ENCODE measurements around the gene ECSIT.

Gene ECSIT

DNA sequence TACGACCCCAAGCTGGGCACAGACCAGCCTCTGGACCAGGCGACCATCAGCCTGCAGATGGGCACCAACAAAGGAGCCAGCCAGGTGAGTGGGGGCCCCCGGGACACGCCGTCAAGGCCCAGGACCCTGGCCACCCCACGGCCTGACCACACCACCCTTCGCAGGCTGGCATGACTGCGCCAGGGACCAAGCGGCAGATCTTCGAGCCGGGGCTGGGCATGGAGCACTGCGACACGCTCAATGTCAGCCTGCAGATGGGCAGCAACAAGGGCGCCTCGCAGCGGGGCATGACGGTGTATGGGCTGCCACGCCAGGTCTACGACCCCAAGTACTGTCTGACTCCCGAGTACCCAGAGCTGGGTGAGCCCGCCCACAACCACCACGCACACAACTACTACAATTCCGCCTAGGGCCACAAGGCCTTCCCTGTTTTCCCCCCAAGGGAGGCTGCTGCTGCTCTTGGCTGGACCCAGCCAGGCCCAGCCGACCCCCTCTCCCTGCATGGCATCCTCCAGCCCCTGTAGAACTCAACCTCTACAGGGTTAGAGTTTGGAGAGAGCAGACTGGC lies 20.5 kb upstream of the ECSIT start:
- no peak for DNase-seq

DNA sequence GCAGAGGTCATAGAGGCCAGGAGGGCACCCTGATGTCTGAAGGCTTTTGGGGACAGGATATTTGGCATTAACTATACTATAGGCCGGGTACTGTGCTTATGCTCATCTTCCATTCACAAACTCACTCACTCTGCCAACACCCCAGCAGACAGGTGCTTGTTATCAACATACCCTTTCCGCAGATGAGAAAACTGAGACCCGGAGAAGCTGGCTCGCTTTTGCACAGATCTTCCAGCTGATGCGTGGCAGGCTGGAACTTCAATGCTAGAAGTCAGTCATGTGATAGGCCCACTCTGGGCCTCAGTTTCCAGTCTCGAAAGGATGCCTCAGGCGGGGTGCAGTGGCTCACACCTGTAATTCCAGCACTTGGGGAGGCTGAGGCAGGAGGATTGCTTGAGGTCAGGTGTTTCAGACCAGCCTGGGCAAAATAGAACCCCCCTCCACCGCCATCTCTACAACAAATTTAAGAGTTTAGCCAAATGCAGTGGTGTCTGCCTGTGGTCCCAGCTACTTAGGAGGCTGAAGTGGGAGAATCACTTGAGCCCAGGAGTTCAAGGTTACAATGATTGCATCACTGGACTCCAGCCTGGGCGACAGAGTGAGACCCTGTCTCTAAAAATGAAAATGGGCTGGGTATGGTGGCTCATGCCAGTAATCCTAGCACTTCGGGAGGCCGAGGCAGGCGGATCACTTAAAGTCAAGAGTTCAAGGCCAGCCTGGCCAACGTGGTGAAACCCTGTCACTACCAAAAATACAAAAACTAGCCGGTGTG lies 19.2 kb upstream of the ECSIT start:
- no peak for DNase-seq

DNA sequence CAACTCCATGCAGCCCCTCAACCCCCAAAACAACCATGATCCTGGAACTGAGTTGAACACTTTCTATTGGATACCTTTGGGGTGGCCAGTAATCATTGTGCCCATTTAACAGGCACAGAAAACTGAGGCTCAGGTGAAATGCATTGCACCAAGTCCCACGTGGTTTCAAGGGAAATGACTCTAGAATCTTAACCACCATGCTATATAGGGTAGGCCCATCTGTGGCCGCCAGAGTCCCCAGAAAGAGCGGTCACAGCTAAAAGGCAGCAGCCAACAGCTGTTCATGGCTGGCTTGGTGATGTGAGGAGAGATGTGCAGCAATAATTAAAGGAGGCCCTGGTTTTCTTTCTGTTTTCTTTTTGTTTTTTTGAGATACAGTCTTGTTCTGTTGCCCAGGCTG lies 12.3 kb upstream of the ECSIT start:
- no peak for DNase-seq

DNA sequence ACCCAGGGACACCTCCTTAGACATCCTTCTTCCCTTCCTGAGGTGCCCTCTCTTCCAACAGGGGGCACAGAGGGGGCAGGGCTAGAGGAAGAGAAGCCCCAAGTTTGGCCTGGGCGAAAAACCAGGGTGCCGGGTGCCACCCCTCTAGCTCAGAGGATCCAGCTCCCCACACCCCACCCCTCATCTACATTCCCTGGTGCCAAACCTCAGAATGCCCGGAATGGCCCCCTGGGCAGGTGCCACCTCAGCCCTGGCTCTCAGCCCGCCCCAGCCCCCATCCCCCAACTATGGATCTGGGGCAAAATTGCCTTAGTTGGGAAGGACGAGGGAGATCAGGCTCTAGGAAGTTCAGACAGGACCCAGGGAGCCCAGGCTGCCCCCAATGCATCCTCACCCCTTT lies 11.7 kb upstream of the ECSIT start:
- DNase-seq, result no peak

DNA sequence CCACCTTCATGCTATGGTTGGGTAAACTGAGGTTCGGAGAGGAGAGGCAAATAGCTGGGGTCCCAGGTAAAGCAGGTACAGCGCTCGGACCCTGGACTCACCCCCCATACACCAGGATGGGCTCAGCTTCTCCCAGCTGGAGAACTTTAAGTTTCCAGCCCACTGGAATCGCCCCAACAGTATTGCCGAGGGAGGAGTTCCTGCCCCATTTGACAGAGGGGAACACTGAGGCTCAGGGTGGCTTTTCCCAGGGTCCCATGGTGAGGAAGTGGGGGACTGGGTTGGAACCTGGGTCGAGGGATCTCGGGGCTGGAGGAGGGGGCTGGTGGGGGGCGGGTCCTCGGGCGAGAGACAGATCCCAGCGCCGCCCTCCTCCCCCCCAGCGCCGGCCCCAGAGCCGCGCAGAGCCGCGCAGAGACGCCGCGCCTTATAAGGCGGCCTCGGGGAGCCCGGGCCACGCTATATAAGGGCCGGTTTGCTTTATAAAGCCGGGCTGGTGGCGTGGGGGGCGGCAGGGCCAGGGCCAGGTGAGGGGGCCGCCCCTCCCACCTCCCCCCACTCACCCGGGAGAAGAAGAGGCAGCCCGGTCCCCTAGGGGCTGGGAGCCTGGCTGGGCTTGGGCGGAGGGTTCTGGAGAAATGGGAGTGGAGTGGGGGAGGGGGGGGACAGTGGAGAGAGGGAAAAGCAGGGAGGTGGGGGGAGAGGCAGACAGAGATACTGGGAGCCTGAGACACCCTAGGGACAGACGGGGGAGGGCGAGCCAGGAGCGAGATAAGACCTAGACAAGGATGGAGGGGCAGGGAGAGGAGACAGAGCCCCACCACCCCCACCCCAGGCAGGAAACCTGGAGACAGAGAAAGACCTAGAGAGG lies 10.8 kb upstream of the ECSIT start:
- DNase-seq, result no peak

DNA sequence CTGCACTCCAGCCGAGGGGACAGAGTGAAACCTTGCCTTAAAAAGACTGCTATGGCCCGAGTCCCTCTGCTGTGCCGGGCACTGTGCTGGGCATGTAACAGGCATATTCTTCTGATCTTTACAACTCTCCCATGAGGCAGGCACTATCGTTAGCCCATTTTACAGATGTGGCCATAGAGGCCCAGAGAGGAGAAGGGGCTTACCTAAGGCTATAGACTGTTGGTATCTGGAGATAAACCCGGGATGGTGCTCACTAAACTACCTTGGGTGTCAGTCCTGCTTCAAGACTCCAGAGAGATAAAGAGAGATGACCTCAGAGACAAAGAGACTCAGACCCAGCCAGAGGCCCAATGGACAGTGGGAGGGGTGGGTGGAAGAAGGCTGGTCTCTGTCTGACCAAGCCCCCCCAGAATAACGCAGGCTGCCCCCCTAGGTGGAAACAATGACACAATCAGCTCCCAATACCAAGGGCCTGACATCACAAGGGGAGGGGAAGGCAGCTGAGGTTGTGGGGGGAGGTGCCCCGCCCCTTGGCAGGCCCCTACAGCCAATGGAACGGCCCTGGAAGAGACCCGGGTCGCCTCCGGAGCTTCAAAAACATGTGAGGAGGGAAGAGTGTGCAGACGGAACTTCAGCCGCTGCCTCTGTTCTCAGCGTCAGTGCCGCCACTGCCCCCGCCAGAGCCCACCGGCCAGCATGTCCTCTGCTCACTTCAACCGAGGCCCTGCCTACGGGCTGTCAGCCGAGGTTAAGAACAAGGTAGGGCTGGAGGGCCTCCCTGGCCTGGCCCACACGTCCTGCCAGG lies 9.5 kb upstream of the ECSIT start, which contains the start of gene CNN1:
CNN1 (plus strand) TSS at position 620 of the 805 bp plus-strand sequence; CDS start at position 697, 77 bp downstream.
- no peak for DNase-seq

DNA sequence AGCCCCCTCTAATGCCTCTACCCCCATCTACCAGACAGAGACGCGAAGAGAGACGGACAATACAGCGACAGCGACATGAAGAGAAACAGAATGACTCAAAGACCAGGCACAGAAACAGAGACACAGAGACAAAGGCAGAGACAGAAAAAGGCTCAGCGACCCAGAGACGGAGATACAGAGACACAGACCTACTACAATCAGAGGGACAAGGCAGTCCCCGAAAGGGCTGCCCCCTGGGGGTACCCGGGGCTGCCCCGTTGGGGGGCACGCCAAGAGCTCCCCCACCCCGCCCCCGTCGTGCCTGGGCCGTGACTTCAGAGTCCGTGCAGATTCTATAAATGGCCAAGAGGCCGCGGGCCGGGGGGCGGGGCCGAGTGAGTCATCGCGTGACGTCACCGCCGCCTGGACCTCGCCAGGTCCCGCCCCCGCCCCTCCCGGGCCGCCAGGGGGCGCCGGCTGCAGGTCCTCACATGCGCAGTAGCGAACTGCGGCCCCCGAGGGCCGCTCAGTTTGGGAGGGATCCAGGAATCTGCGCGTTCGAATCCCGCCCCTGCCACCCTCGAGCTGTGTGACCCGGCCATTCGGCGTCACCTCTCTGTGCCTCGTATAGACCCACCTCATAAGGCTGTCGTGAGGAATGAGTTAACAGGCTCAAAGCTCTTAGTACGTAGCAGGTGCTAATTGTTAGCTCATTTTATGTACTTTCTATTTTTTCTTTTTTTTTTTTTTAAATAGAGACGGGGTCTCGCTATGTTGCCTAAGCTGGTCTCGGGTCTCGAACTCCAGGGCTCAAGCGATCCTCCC lies 7.1 kb upstream of the ECSIT start:
- peak; percentile 14 for DNase-seq

DNA sequence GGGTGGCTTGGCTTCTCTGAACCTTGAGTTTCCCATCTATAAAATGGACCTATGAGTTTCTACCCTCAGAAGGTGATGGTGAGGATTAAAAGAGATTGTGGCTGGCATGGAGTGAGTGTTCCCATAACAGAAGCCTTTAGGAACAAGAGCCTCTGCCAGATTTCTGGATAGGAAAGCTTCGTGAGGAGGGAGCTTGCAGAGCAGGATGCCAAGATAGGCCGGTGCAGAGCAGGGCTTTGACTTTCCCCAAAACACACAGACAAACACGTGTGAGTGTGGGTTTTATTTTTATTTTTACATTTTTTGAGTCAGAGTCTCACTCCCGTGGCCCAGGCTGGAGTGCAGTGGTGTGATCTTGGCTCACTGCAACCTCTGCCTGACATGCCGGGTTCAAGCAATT lies 6.0 kb upstream of the ECSIT start:
- DNase-seq, result no peak

DNA sequence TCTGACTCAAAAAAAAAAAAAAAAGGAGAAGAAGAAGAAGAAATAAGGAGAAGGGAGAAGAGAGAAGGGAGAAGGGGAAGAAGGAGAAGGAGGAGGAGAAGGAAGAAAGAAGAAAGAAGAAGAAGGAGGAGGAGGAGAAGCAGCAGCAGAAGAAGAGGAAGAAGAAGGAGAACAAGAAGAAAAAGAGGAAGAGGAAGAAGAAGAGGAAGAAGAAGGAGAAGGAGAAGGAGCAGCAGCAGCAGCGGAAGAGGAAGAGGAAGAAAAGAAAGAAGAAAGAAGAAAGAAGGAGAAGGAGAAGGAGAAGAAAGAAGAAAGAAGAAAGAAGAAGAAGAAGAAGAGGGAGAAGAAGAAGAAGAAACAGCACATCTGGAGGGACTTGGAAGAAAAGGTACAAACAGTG lies 5.6 kb upstream of the ECSIT start:
- no peak for DNase-seq

DNA sequence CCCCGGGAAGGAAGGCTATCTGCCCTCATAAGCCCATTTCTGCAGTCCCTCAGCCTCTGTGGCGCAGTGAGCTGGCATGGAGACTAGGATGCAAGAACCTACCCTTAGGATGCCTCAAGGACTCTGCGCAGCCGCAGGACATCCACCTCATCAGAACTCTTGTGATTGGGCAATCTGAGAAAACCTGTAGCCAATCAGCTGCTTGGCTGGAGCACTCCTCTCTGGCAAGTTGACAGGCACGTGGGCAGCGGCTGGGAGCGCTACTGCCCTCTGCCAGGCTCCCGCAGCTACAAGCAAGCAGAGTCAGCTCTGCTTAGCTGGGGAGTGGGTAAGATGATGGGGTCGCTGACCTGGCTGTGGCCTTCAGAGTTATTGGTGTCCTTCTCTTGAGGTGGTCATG lies 1.5 kb upstream of the ECSIT start:
- DNase-seq, result peak; percentile 16

DNA sequence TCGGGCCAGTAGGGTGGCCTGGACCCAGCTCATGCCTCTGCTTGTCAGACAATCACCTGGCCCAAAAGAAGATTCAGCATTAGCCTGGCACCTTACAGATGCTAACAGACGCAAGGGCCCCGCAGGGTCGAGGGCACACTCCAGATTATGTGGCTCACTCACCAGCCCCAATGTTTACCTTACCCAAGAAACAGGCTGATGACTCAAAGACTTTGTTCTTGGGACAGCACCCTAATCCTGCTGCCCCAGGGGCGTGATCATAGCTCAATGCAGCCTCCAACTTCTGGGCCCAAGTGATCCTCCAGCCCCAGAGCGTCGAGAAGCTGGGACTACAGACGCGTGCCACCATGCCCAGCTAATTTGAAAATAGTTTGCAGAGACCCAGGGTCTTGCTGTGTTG lies 9.8 kb downstream of the ECSIT start:
- no peak for DNase-seq

DNA sequence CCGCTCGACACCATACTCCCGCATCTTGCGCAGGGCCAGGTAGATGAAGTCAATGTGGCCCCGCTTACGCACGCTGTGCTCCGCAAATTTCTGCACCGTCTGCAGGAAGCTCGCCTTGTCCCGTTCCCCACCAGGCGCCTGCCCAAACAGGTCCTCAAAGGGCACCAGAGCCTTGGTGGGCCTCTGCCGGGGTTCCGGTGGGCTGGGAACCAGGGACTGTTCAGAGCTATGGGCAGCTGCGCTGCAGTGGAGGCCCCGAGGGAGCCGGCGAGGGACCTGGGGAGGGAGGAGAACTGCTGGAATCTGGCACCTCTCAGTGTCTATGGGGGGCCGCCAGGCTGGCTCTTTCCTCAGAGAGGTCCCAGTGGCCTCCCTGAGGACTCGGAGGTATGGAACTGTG lies 15.0 kb downstream of the ECSIT start:
- DNase-seq, result no peak

DNA sequence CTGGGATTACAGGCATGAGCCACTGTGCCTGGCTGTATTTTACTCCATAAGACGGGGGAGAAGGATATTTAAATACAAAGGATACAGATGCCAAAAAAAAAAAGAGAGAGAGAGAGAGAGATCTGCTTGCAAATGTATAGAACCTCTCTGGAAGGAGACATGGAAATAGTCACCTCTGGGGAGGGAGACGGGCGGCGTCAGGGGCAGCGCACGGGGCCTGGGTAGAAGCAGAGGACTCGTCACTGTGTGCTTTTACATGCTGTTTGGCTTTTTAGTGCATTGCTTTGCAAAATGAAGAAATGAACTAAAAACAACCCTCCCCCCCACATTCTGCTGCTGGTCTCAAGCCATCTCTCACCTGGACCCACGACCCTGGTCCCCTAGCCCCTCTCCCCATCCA lies 18.5 kb downstream of the ECSIT start:
- DNase-seq, result no peak

DNA sequence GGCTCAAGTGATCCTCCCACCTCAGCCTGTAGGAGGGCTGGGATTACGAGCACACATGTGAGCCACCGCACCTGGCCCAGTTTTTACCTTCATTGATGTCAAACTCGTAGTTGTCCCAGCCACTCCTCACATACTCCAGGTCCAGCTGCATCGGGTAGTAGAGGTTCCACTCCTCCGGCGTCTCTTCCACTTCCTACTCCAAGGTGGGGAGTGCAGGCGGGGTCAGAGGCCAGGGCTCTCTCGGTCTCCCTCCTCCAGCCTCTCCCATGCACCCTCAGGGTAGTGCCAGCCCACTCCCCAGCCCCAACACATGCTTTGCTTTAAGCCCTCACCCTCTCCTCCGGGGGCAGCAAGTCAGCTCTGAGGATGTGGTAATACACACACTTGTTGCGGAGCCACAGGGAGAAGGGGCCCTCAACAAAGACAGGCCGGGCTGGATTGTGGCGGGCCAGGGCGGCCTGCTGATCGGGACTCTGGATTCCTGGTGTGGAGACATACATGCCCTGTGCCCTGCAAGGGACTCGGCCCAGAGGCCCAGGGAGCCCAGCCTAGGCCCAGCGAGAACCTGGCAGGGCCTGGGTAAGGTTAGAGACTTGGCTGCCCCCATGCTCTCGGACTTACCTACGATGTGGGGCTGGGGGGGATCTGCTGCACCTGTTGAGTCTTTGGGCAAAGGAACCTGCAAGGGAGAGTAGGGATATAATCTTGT lies 21.4 kb downstream of the ECSIT start:
- DNase-seq, result no peak

DNA sequence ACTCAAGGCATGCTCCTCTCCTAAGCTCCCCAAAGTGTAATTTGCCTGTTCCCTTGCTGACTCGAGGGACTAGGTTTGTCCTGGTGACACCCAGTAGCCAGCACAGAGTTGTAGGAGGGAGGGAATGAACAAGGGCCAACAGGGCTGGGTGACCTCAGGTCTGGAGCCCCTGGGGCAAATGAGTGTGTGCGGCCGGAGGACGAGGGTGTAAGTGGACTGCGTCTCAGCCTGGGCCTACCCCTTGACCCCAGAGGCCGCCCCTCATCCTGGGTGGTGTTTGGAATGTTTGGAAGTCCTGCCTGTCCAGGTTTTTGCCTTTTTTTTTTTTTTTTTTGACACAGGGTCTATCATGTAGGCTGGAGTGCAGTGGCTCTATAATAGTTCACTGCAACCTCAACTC lies 22.0 kb downstream of the ECSIT start:
- DNase-seq, result no peak

DNA sequence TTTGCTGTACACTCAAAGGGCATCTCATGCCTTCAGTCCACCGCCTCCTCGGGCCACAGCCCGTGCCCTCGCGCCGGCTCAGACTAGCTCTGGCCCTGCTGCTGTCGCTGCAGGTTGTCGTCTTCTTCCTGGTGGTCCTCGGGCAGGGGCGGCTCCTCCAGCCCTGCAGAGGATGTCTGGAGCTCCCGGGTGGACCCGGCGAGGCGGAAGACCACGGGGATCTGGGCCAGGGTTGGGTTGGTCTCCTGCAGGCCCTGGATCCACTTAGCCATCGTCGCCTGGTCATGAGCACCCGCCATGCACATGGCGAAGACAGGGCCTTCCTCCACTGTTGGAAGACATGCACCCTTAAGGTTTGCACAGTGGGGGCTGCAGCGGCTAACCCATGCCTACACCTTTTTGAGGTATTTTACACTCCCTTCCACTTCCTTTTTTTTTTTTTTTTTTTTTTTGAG lies 22.8 kb downstream of the ECSIT start:
- DNase-seq, result no peak

DNA sequence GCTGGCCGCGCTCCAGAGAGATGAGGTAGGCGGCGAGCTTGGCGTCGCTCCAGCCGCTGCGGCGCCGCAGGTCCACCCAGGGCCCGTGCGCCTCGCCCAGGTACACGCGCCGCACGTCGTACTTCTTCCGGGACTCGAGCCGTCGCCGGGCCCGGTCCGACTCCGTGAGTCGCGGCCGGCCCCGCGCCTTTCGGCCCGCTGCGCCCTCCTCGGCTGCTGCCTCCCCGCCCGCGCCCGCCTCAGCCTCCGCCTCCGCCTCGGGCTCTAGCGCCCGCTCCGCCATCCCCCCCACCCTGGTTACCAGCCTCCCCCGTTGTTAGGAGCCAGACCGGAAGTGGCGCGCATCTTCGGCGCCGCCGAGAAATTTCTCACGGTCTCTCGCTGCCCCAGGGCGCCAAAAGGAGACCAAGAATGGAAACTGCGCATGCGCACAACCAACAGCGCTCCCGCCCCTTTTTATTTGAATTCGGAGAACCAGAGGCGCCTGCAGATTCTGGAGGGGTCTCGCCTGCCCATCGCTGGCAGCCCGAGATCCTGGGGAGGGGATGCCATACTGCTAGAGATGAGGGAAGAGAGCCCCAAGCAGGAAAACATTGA lies 23.3 kb downstream of the ECSIT start, which contains the start of gene ZNF653:
ZNF653 (minus strand) TSS at position 336 of the 597 bp plus-strand sequence; CDS start at position 283, 53 bp downstream.
- peak; percentile 97 for DNase-seq

DNA sequence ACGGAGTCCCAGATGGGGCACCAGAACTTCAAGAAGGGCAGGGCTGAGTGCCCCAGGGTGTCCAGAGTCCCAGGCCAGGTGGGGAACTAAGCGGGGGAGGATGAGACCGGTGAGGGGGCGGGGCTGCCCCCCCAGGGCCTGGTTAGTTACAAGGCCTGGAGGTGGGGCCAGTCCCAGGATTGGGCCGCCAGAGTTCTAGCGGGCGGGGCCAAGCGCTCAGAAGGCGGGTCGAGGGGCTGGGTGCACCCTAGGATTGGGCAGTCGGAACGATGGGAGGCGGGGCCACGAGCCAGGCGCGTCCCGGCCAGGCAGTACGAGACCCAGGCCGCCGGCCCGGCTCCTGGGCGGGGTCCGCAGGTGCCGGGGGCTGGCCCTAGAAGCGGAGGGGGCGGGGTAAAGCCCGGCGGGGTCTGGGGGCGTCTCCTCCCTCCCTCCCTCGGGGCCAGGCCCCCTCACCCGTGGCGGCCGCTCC lies 23.9 kb downstream of the ECSIT start:
- DNase-seq, result peak; percentile 95

DNA sequence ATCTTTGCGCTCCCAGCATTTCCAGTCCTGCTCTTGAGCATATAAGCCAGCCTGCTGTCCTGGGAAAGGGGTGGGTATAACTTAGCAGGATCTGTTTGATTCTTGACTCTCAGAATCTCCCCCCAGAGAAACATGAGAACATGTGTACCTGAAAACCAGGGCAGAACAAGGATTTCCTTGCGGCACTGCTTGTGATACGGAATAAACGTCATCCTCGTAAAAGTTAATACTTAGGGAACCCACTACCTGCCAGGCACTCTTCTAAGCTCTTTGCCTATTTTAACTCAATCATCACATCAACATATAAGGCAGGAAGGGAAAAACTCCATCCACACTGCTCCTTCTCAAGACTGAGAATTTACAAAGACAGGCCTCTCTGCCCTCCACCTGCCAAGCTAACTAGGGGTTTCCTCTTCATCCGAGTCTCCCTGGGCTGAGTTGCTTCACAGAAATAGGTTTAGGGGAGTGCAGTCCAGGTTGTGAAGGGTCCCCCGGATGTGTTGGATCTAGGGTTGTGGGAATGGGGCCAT lies 24.4 kb downstream of the ECSIT start:
- no peak for DNase-seq

DNA sequence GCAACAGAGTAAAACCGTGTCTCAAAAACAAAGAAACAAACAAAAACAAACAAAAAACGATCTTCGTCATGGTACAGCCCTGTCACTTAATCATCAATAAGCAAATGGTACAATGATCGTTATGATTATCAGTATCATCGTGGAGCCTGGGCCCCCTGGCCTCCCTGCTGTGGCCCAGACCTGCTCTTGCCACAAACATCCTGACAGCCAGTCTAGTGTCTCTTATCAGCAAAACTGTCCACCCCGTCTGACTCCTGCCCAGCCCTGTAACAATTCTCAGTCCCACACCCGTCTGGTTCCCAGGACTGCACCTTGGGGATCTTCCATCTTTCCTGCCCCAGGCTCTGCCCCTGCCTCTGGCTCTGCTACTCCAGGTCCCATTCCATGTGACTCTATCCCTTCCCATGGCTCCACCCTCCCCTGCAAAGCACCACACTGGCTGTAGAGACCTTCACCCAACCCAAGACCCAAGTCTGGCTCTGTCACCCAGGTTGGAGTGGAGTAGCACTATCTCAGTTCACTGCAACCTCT lies 29.0 kb downstream of the ECSIT start:
- no peak for DNase-seq
